Measurements from ENCODE around the gene ADAM11.

ADAM11 gene

GRCh38 chr17:44830359-44831288 is 71.8 kb downstream of the ADAM11 start (continued):
- TF ChIP-seq ZNF670 (tag by site-specific recombination; IDR thresholded peaks at IDR 0.05; ENCODE audit: low read depth) (no peak), ZSCAN18 (tag by site-specific recombination; IDR thresholded peaks at IDR 0.05) (no peak), ZNF324 (tag by site-specific recombination; IDR thresholded peaks at IDR 0.05) (peak; percentile 67; the same call in 1 of the 2 replicates), KLF10 (tag by site-specific recombination; IDR thresholded peaks at IDR 0.05) (0 out of 2 replicates have a peak, but pooled peaks have one; percentile 44), ZBTB17 (tag by site-specific recombination; IDR thresholded peaks at IDR 0.05) (peak; percentile 64), ZNF610 (tag by site-specific recombination; IDR thresholded peaks at IDR 0.05; ENCODE audit: borderline replicate concordance) (0 out of 2 replicates have a peak, but pooled peaks have one; percentile 30), ZNF2 (tag by site-specific recombination; IDR thresholded peaks at IDR 0.05) (peak; percentile 82), ZBTB26 (tag by site-specific recombination; optimal IDR thresholded peaks at IDR 0.05) (peak; percentile 89), ZBTB7A (tag by site-specific recombination; IDR thresholded peaks at IDR 0.05; ENCODE audit: low read depth) (peak; percentile 96), KLF8 (tag by site-specific recombination; IDR thresholded peaks at IDR 0.05) (peak; percentile 22; the same call in 1 of the 2 replicates), ZNF580 (tag by site-specific recombination; IDR thresholded peaks at IDR 0.05) (peak; percentile 69; the same call in 1 of the 2 replicates), ZNF596 (tag by site-specific recombination; IDR thresholded peaks at IDR 0.05) (peak; percentile 29; the same call in 1 of the 2 replicates), KLF16 (tag by site-specific recombination; IDR thresholded peaks at IDR 0.05) (peak; percentile 42; the same call in 1 of the 2 replicates)

GRCh38 chr17:44831371-44831770 is 72.6 kb downstream of the ADAM11 start:
- ChIA-PET CTCF (interaction anchor here (0.6 to 3.2 kb wide), 10 partner anchors 8 to 155 kb away, joined by 3 to 40 read pairs (median 4); no protein-coding TSS in a partner anchor), POLR2A (no interaction called here)
- no peak overlapping the region for H3K4me3 ChIP-seq (ENCODE audit: low read depth, low read length)
- H3K9me3 ChIP-seq (ENCODE audit: control insufficient read depth, insufficient read depth, low read depth, low read length): no peaks in the 10 kb centered on the region
- no peaks in the 10 kb centered on the region; a peak in 1 of 3 replicates for H3K36me3 ChIP-seq (ENCODE audit: control insufficient read depth in 2 of 2, insufficient read depth in 1 of 2, low read length in 2 of 2)
- H3K27ac ChIP-seq (ENCODE audit: extremely low read depth, low read depth, low read length): no peak overlapping the region
- peaks cover 14% of the 10 kb centered on the region for H3K4me1 ChIP-seq (ENCODE audit: control insufficient read depth, insufficient read depth, low read length)
- TF ChIP-seq EGR2 (tag by site-specific recombination; IDR thresholded peaks at IDR 0.05; ENCODE audit: low read depth): 0 out of 2 replicates have a peak, but pooled peaks have one; percentile 35
- peak; percentile 38; the same call in 1 of the 2 replicates for TF ChIP-seq ZNF600 (tag by site-specific recombination; IDR thresholded peaks at IDR 0.05)
- TF ChIP-seq ZNF580 (tag by site-specific recombination; IDR thresholded peaks at IDR 0.05): no peak
- TF ChIP-seq GLIS1 (tag by site-specific recombination; IDR thresholded peaks at IDR 0.05): 0 out of 2 replicates have a peak, but pooled peaks have one; percentile 5
